ENCODE measurements around the gene BPI.
A peak's percentile ranks its signal among the peaks of the same experiment; 100 is the strongest.
"Not testable (repeated sequence)": the region's sequence is repeated elsewhere in the genome, so short reads cannot be mapped to it uniquely, and the experiment has no call there.

The BPI gene

GRCh38 chr20:38303908-38304379, at the start of gene BPI:
Gene BPI, plus strand, starts transcription at chr20:38304156. Its CDS starts 68 bp downstream, at chr20:38304224.
- DNase-seq (ENCODE audit: low read depth) = no peak

- not testable (repeated sequence) for DNase-seq (ENCODE audit: low read depth)
These were observed 49.3 kb upstream of the BPI start for GRCh38 chr20:38254621-38255020.

- DNase-seq (ENCODE audit: low read depth) = no peak
These were observed 48.6 kb upstream of the BPI start for GRCh38 chr20:38255393-38255792.

- no peak for DNase-seq (ENCODE audit: low read depth)
These were observed 47.9 kb upstream of the BPI start for GRCh38 chr20:38256021-38256420.

GRCh38 chr20:38256966-38257365, 47.0 kb upstream of the BPI start:
- DNase-seq (ENCODE audit: low read depth) = no peak

- DNase-seq (ENCODE audit: low read depth) = no peak
These were observed 45.3 kb upstream of the BPI start for GRCh38 chr20:38258545-38259215.

- no peak for DNase-seq (ENCODE audit: low read depth)
These were observed 44.0 kb upstream of the BPI start for GRCh38 chr20:38260025-38260377.

- DNase-seq (ENCODE audit: low read depth) = no peak
These were observed 43.4 kb upstream of the BPI start, which contains the start of gene KIAA1755 for GRCh38 chr20:38260378-38261053. Gene KIAA1755, minus strand, starts transcription at chr20:38260735. Its CDS starts 235 bp downstream, at chr20:38260500.

- DNase-seq (ENCODE audit: low read depth) = no peak
These were observed 42.9 kb upstream of the BPI start for GRCh38 chr20:38261054-38261390.

GRCh38 chr20:38262931-38263330, 41.0 kb upstream of the BPI start:
- no peak for DNase-seq (ENCODE audit: low read depth)

GRCh38 chr20:38266426-38266825, 37.5 kb upstream of the BPI start:
- DNase-seq (ENCODE audit: low read depth) = no peak

- DNase-seq (ENCODE audit: low read depth) = no peak
These were observed 36.7 kb upstream of the BPI start for GRCh38 chr20:38267296-38267695.

GRCh38 chr20:38267901-38268514, 35.9 kb upstream of the BPI start:
- no peak for DNase-seq (ENCODE audit: low read depth)

GRCh38 chr20:38269040-38269439, 34.9 kb upstream of the BPI start:
- no peak for DNase-seq (ENCODE audit: low read depth)

GRCh38 chr20:38269715-38270114, 34.2 kb upstream of the BPI start:
- DNase-seq (ENCODE audit: low read depth) = no peak

- DNase-seq (ENCODE audit: low read depth) = peak; percentile 80
These were observed 32.9 kb upstream of the BPI start for GRCh38 chr20:38270869-38271605.

GRCh38 chr20:38271608-38272120, 32.3 kb upstream of the BPI start:
- DNase-seq (ENCODE audit: low read depth) = no peak

- DNase-seq (ENCODE audit: low read depth) = no peak
These were observed 31.6 kb upstream of the BPI start for GRCh38 chr20:38272398-38272797.

GRCh38 chr20:38272961-38273360, 31.0 kb upstream of the BPI start:
- DNase-seq (ENCODE audit: low read depth) = no peak

- no peak for DNase-seq (ENCODE audit: low read depth)
These were observed 28.0 kb upstream of the BPI start for GRCh38 chr20:38275815-38276550.

- DNase-seq (ENCODE audit: low read depth) = no peak
These were observed 26.7 kb upstream of the BPI start for GRCh38 chr20:38277285-38277684.

- no peak for DNase-seq (ENCODE audit: low read depth)
These were observed 26.3 kb upstream of the BPI start for GRCh38 chr20:38277691-38278090.

Data from GM04503 (cell line).